Right atrium auricular region (tissue), 2 donors: ENCODE measurements around the gene METAP1D. TPM values are rescaled to one million over a fixed set of nuclear protein-coding genes. Genes with fewer than 3 reads are reported as not detected.

Experiments
- DNase-seq: peaks from one replicate; pipeline ENCODE4 v3.0.0-alpha.2; 2019; ENCODE audit warnings: low spot score
- H3K27ac ChIP-seq, 2 donors: fragments of 200-600 bp; sonication (generic); 1 replicate in 1 of 2; 2 replicates in 1 of 2; pipeline ENCODE4 v1.5.1; 2016 to 2019
- H3K27me3 ChIP-seq, 2 donors: fragments of 200-600 bp; sonication (generic); one replicate each; pipeline versions ENCODE4 v1.5.1 to v1.6.0; 2017 to 2019
- H3K36me3 ChIP-seq: fragments of 200-600 bp; sonication (generic); one replicate; pipeline ENCODE4 v1.5.1; 2016
- H3K4me1 ChIP-seq, 2 donors: fragments of 200-600 bp; sonication (generic); one replicate each; pipeline versions ENCODE4 v1.5.1 to v1.6.0; 2017 to 2019
- H3K4me3 ChIP-seq, 2 donors: fragments of 200-600 bp; sonication (generic); 1 replicate in 1 of 2; 2 replicates in 1 of 2; pipeline ENCODE4 v1.5.1; 2017 to 2019; ENCODE audit warnings: mild to moderate bottlenecking in 1 of 2, moderate library complexity in 1 of 2
- H3K9me3 ChIP-seq, 2 donors: fragments of 200-600 bp; sonication (generic); one replicate each; pipeline ENCODE4 v1.5.1; 2019
- CTCF ChIP-seq, 2 donors: fragments of 200-600 bp; sonication (generic); IDR thresholded peaks; one replicate each; pipeline ENCODE4 v1.5.1; 2019; ENCODE audit warnings: antibody characterized with exemption in 2 of 2
- total RNA-seq, 2 donors: library from RNA; depleted of rRNA; stranded (reverse); fragments of >200 nt; gene quantifications; one replicate each; pipeline ENCODE4 v1.1.0, GENCODE V29; 2016

The METAP1D gene
- total RNA-seq, 2 donors from 2014 or later = 2.3 to 4.7 TPM

GRCh38 chr2:171958475-171958874 lies 41.3 kb upstream of the METAP1D start:
- Histone ChIP-seq H3K4me3 (no peak overlapping the region), H3K27me3 (no peaks in the 10 kb centered on the region), H3K36me3 (no peaks in the 10 kb centered on the region), H3K4me1 (no peaks in the 10 kb centered on the region), H3K9me3 (no peaks in the 10 kb centered on the region), H3K27ac (no peak overlapping the region)
- TF ChIP-seq CTCF (IDR thresholded peaks at IDR 0.05) = no peak
- DNase-seq = no peak

GRCh38 chr2:171959998-171960397 lies 39.8 kb upstream of the METAP1D start:
- Histone ChIP-seq H3K36me3 (no peaks in the 10 kb centered on the region), H3K27me3 (no peaks in the 10 kb centered on the region), H3K27ac (no peak overlapping the region), H3K9me3 (no peaks in the 10 kb centered on the region), H3K4me3 (no peak overlapping the region), H3K4me1 (no peaks in the 10 kb centered on the region)
- DNase-seq = no peak
- TF ChIP-seq CTCF (IDR thresholded peaks at IDR 0.05) = no peak

GRCh38 chr2:171960570-171960969 lies 39.2 kb upstream of the METAP1D start:
- no peak for TF ChIP-seq CTCF (IDR thresholded peaks at IDR 0.05)
- Histone ChIP-seq H3K27me3 (no peaks in the 10 kb centered on the region), H3K9me3 (no peaks in the 10 kb centered on the region), H3K4me1 (no peaks in the 10 kb centered on the region), H3K27ac (no peak overlapping the region), H3K4me3 (no peak overlapping the region), H3K36me3 (no peaks in the 10 kb centered on the region)
- DNase-seq = no peak

- TF ChIP-seq CTCF (IDR thresholded peaks at IDR 0.05) = no peak
- H3K27me3 ChIP-seq = no peaks in the 10 kb centered on the region
- no peaks in the 10 kb centered on the region for H3K4me1 ChIP-seq
- H3K4me3 ChIP-seq = no peak overlapping the region
- H3K36me3 ChIP-seq = peaks cover 22% of the 10 kb centered on the region
- H3K27ac ChIP-seq = no peak overlapping the region
- no peak for DNase-seq
- H3K9me3 ChIP-seq = no peaks in the 10 kb centered on the region
Measured at GRCh38 chr2:171963198-171963597, 36.6 kb upstream of the METAP1D start.

- H3K9me3 ChIP-seq = no peaks in the 10 kb centered on the region
- no peak overlapping the region for H3K27ac ChIP-seq
- no peak overlapping the region for H3K4me3 ChIP-seq
- no peaks in the 10 kb centered on the region for H3K27me3 ChIP-seq
- H3K4me1 ChIP-seq = no peaks in the 10 kb centered on the region
- H3K36me3 ChIP-seq = peaks cover 22% of the 10 kb centered on the region
- no peak for TF ChIP-seq CTCF (IDR thresholded peaks at IDR 0.05)
- DNase-seq = no peak
Measured at GRCh38 chr2:171964308-171964707, 35.4 kb upstream of the METAP1D start.

GRCh38 chr2:171965238-171965637 lies 34.5 kb upstream of the METAP1D start:
- H3K27ac ChIP-seq = no peak overlapping the region

More at GRCh38 chr2:171965238-171965637, 34.5 kb upstream of the METAP1D start:
- TF ChIP-seq CTCF (IDR thresholded peaks at IDR 0.05) = no peak
- peaks cover 22% of the 10 kb centered on the region for H3K36me3 ChIP-seq
- H3K27me3 ChIP-seq = no peaks in the 10 kb centered on the region
- H3K4me1 ChIP-seq = no peaks in the 10 kb centered on the region
- DNase-seq = no peak
- H3K9me3 ChIP-seq = no peaks in the 10 kb centered on the region
- H3K4me3 ChIP-seq = no peak overlapping the region
